Measurements from ENCODE around the gene SLC19A3. TPM values are rescaled to one million over a fixed set of nuclear protein-coding genes. Genes with fewer than 3 reads are reported as not detected.
"Not testable (repeated sequence)": the region's sequence is repeated elsewhere in the genome, so short reads cannot be mapped to it uniquely, and the experiment has no call there.

SLC19A3 gene
- polyA plus RNA-seq (ENCODE audit: insufficient read length in 4 of 4): 10 to 100 TPM in 2 of 4 donors, 1 to 10 TPM in 2; 5.7 to 10.4 (median 9.0) TPM

- peak; percentile 34 to 63 (median 50) for DNase-seq (ENCODE audit: low read depth in 4 of 4, low spot score in 2 of 4)
Measured at GRCh38 chr2:227717687-227718567, at the start of gene SLC19A3. Gene SLC19A3, minus strand, starts transcription at chr2:227718028. Its CDS starts 15,710 bp downstream, at chr2:227702318.

- peak in 3 of 4 donors; percentile 50 to 73 (median 53) for DNase-seq (ENCODE audit: low read depth in 4 of 4, low spot score in 2 of 4)
Measured at GRCh38 chr2:227766373-227766883, 48.6 kb upstream of the SLC19A3 start.

- DNase-seq (ENCODE audit: low read depth in 4 of 4, low spot score in 2 of 4): no peak
Measured at GRCh38 chr2:227765788-227766372, 48.1 kb upstream of the SLC19A3 start.

- peak; percentile 28 to 66 (median 54) for DNase-seq (ENCODE audit: low read depth in 4 of 4, low spot score in 2 of 4)
Measured at GRCh38 chr2:227761740-227762476, 44.1 kb upstream of the SLC19A3 start.

GRCh38 chr2:227759411-227760118 lies 41.7 kb upstream of the SLC19A3 start:
- DNase-seq (ENCODE audit: low read depth in 4 of 4, low spot score in 2 of 4): no peak

GRCh38 chr2:227756261-227756660 lies 38.4 kb upstream of the SLC19A3 start:
- DNase-seq (ENCODE audit: low read depth in 4 of 4, low spot score in 2 of 4): not testable (repeated sequence)

- no peak for DNase-seq (ENCODE audit: low read depth in 4 of 4, low spot score in 2 of 4)
Measured at GRCh38 chr2:227748079-227748478, 30.3 kb upstream of the SLC19A3 start.

- no peak for DNase-seq (ENCODE audit: low read depth in 4 of 4, low spot score in 2 of 4)
Measured at GRCh38 chr2:227745594-227745993, 27.8 kb upstream of the SLC19A3 start, which contains the start of gene SCYGR8. Gene SCYGR8, plus strand, starts transcription at chr2:227745894. Its CDS starts 0 bp downstream, at chr2:227745894.

- not testable (repeated sequence) for DNase-seq (ENCODE audit: low read depth in 4 of 4, low spot score in 2 of 4)
Measured at GRCh38 chr2:227740705-227741104, 22.9 kb upstream of the SLC19A3 start.

GRCh38 chr2:227739351-227739750 lies 21.5 kb upstream of the SLC19A3 start:
- no peak for DNase-seq (ENCODE audit: low read depth in 4 of 4, low spot score in 2 of 4)

GRCh38 chr2:227728035-227728434 lies 10.2 kb upstream of the SLC19A3 start, which contains the start of gene SCYGR7:
Gene SCYGR7, plus strand, starts transcription at chr2:227728335. Its CDS starts 0 bp downstream, at chr2:227728335.
- no peak for DNase-seq (ENCODE audit: low read depth in 4 of 4, low spot score in 2 of 4)

- no peak for DNase-seq (ENCODE audit: low read depth in 4 of 4, low spot score in 2 of 4)
Measured at GRCh38 chr2:227724394-227725039, 6.7 kb upstream of the SLC19A3 start, which contains the start of gene SCYGR6. Gene SCYGR6, minus strand, starts transcription at chr2:227724757. Its CDS starts 0 bp downstream, at chr2:227724757.

- DNase-seq (ENCODE audit: low read depth in 4 of 4, low spot score in 2 of 4): not testable (repeated sequence)
Measured at GRCh38 chr2:227722821-227723220, 5.0 kb upstream of the SLC19A3 start.

GRCh38 chr2:227720680-227721079 lies 2.9 kb upstream of the SLC19A3 start:
- DNase-seq (ENCODE audit: low read depth in 4 of 4, low spot score in 2 of 4): no peak

GRCh38 chr2:227719641-227720040 lies 1.8 kb upstream of the SLC19A3 start:
- DNase-seq (ENCODE audit: low read depth in 4 of 4, low spot score in 2 of 4): no peak

- DNase-seq (ENCODE audit: low read depth in 4 of 4, low spot score in 2 of 4): no peak
Measured at GRCh38 chr2:227716501-227716900, 1.3 kb downstream of the SLC19A3 start.

- no peak for DNase-seq (ENCODE audit: low read depth in 4 of 4, low spot score in 2 of 4)
Measured at GRCh38 chr2:227713291-227713690, 4.5 kb downstream of the SLC19A3 start.

GRCh38 chr2:227710986-227711385 lies 6.8 kb downstream of the SLC19A3 start:
- no peak for DNase-seq (ENCODE audit: low read depth in 4 of 4, low spot score in 2 of 4)

GRCh38 chr2:227707390-227707789 lies 10.4 kb downstream of the SLC19A3 start:
- no peak for DNase-seq (ENCODE audit: low read depth in 4 of 4, low spot score in 2 of 4)

Measured in left renal cortex interstitium (tissue), 4 donors.